Liver (tissue), 3 donors: ENCODE data around the gene ZNF548.

ENCODE experiments used
- ATF3 ChIP-seq: IDR thresholded peaks from 2 replicates; pipeline ENCODE4 v1.6.1; 2016; ENCODE audit warnings: antibody characterized with exemption
- CTCF ChIP-seq: fragments of 150-350 bp; IDR thresholded peaks from 2 replicates; pipeline ENCODE4 v1.5.1; 2017; ENCODE audit warnings: improper control_type of control experiment, low read depth, low read length; ENCODE audit not compliant: missing input control
- GABPA ChIP-seq, 2 donors: IDR thresholded peaks in 1 of 2; conservative IDR thresholded peaks in 1 of 2; 2 replicates each; pipeline ENCODE4 v1.6.1; 2016; ENCODE audit warnings: antibody characterized with exemption in 2 of 2, mild to moderate bottlenecking in 1 of 2, moderate library complexity in 1 of 2
- JUND ChIP-seq, 2 donors: IDR thresholded peaks; 2 replicates each; pipeline ENCODE4 v1.6.1; 2016; ENCODE audit warnings: antibody characterized with exemption in 2 of 2
- MAX ChIP-seq: IDR thresholded peaks from 2 replicates; pipeline ENCODE4 v1.6.1; 2016; ENCODE audit warnings: antibody characterized with exemption
- NR2F2 ChIP-seq: IDR thresholded peaks from 2 replicates; pipeline ENCODE4 v1.6.1; 2016; ENCODE audit warnings: antibody characterized with exemption
- RAD21 ChIP-seq, 2 donors: IDR thresholded peaks; 2 replicates each; pipeline ENCODE4 v1.6.1; 2016; ENCODE audit warnings: antibody characterized with exemption in 2 of 2, mild to moderate bottlenecking in 2 of 2
- REST ChIP-seq: IDR thresholded peaks from 2 replicates; pipeline ENCODE4 v1.6.1; 2016; ENCODE audit warnings: antibody characterized with exemption, mild to moderate bottlenecking
- TAF1 ChIP-seq: conservative IDR thresholded peaks from 2 replicates; pipeline ENCODE4 v1.6.1; 2016; ENCODE audit warnings: antibody characterized with exemption, mild to moderate bottlenecking
- YY1 ChIP-seq: IDR thresholded peaks from 2 replicates; pipeline ENCODE4 v1.6.1; 2016; ENCODE audit warnings: antibody characterized with exemption, mild to moderate bottlenecking
- ZBTB33 ChIP-seq: IDR thresholded peaks from 2 replicates; pipeline ENCODE4 v1.6.1; 2016; ENCODE audit warnings: antibody characterized with exemption
- donor health status: healthy.
- donor health status: healthy.

- no peak for TF ChIP-seq CTCF
- TF ChIP-seq MAX = no peak
- no peak for TF ChIP-seq GABPA (IDR thresholded peaks at IDR 0.05 in 1 of 2, conservative IDR thresholded peaks at IDR 0.05 in 1 of 2)
- TF ChIP-seq ATF3 = no peak
- TF ChIP-seq REST = no peak
- no peak for TF ChIP-seq YY1
- TF ChIP-seq RAD21 (IDR thresholded peaks at IDR 0.05) = no peak
- no peak for TF ChIP-seq NR2F2
- no peak for TF ChIP-seq JUND (IDR thresholded peaks at IDR 0.05)
- no peak for TF ChIP-seq ZBTB33
- no peak for TF ChIP-seq TAF1
These were observed 33.7 kb upstream of the ZNF548 start for GRCh38 chr19:57355916-57356315.
